T-helper 17 cell (primary cell): ENCODE measurements around the gene SURF6. TPM values are rescaled to one million over a fixed set of nuclear protein-coding genes. Genes with fewer than 3 reads are reported as not detected.
A peak's percentile ranks its signal among the peaks of the same experiment; 100 is the strongest.

Source experiments
- ATAC-seq: fragments of 150-1000 bp; cut with Tn5 transposase; 2 replicates; pipeline ENCODE4 v1.10.0; 2021; ENCODE audit warnings: mild to moderate bottlenecking, moderate library complexity
- DNase-seq, 3 donors: peaks; one replicate each; pipeline versions ENCODE4 v3.0.0 to v3.0.0-alpha.2; 2020 to 2021
- H3K9me3 ChIP-seq: one replicate; pipeline ENCODE4 v1.7.0; 2013; ENCODE audit warnings: low read length, mild to moderate bottlenecking; ENCODE audit not compliant: control insufficient read depth, poor library complexity, severe bottlenecking
- H3K27ac Mint-ChIP-seq: one replicate; pipeline ENCODE4 v1.8.0; 2022; ENCODE audit warnings: mild to moderate bottlenecking, moderate library complexity, mixed read lengths
- H3K27me3 Mint-ChIP-seq: one replicate; pipeline ENCODE4 v1.8.0; 2022; ENCODE audit warnings: mixed read lengths
- H3K36me3 Mint-ChIP-seq: one replicate; pipeline ENCODE4 v1.8.0; 2022; ENCODE audit warnings: low read depth, mixed read lengths
- H3K4me1 Mint-ChIP-seq: one replicate; pipeline ENCODE4 v1.8.0; 2022; ENCODE audit warnings: mild to moderate bottlenecking, mixed read lengths
- H3K4me3 Mint-ChIP-seq: one replicate; pipeline ENCODE4 v1.8.0; 2022; ENCODE audit warnings: mild to moderate bottlenecking, moderate library complexity, mixed read lengths
- total RNA-seq, 4 donors: library from RNA in 2 of 4; stranded (reverse) in 2 of 4; gene quantifications; one replicate each; pipeline ENCODE4 v1.2.3 and lab custom pipeline; 2022 to 2026

SURF6 gene
- total RNA-seq, 2 donors from 2014 or later = 13.6 to 14.0 TPM

- Mint-ChIP-seq H3K4me1 (peaks cover 37% of the 10 kb centered on the region), H3K4me3 (peak overlapping the region; percentile 93), H3K36me3 (peaks cover 4% of the 10 kb centered on the region), H3K27ac (peak overlapping the region; percentile 98), H3K27me3 (no peaks in the 10 kb centered on the region)
- ATAC-seq (no peak), DNase-seq (no peak)
- no peaks in the 10 kb centered on the region for H3K9me3 ChIP-seq
These were observed 39.2 kb upstream of the SURF6 start for GRCh38 chr9:133375116-133375723.

GRCh38 chr9:133374612-133375115 lies 38.7 kb upstream of the SURF6 start:
- Mint-ChIP-seq H3K4me3 (peak overlapping the region; percentile 93), H3K27ac (peak overlapping the region; percentile 98), H3K36me3 (peaks cover 4% of the 10 kb centered on the region), H3K27me3 (no peaks in the 10 kb centered on the region), H3K4me1 (peaks cover 42% of the 10 kb centered on the region)
- DNase-seq = no peak
- no peak for ATAC-seq
- no peaks in the 10 kb centered on the region for H3K9me3 ChIP-seq

- no peaks in the 10 kb centered on the region for H3K27me3 Mint-ChIP-seq
- peaks cover 4% of the 10 kb centered on the region for H3K36me3 Mint-ChIP-seq
- peak overlapping the region; percentile 98 for H3K27ac Mint-ChIP-seq
- peak overlapping the region; percentile 56 for H3K4me3 Mint-ChIP-seq
- no peak for DNase-seq
- no peaks in the 10 kb centered on the region for H3K9me3 ChIP-seq
- H3K4me1 Mint-ChIP-seq = peaks cover 61% of the 10 kb centered on the region
- no peak for ATAC-seq
These were observed 36.2 kb upstream of the SURF6 start for GRCh38 chr9:133372144-133372543.

- H3K9me3 ChIP-seq = no peaks in the 10 kb centered on the region
- H3K4me3 Mint-ChIP-seq = peak overlapping the region; percentile 92
- H3K4me1 Mint-ChIP-seq = peaks cover 64% of the 10 kb centered on the region
- DNase-seq (peak; percentile 22 to 64 (median 52)), ATAC-seq (peak; percentile 70)
- no peaks in the 10 kb centered on the region for H3K27me3 Mint-ChIP-seq
- H3K36me3 Mint-ChIP-seq = peaks cover 4% of the 10 kb centered on the region
- peak overlapping the region; percentile 98 for H3K27ac Mint-ChIP-seq
These were observed 35.3 kb upstream of the SURF6 start for GRCh38 chr9:133371261-133371711.

DNA sequence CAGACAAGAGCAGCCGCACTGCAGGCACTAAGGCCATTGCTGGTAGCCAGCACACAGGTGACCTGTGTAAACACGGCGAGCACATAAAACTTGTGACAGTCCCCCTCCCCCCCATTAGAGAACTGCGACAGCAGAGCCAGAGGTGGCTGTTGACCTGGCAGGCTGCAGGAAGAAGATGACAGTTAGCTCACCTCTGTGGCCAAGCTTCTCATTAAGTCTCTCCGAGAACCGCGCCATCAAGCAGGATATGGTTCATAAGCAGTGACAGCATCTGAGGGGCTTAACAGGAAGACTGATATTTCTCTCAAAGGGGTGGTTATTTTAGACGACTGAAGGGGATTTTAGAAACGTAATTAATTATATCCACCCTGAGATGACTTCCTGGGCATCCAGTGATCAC lies 34.7 kb upstream of the SURF6 start:
- ATAC-seq (peak; percentile 58), DNase-seq (peak in 1 of 3 donors; percentile 42)
- no peaks in the 10 kb centered on the region for H3K9me3 ChIP-seq
- Mint-ChIP-seq H3K4me3 (peak overlapping the region; percentile 92), H3K27me3 (no peaks in the 10 kb centered on the region), H3K36me3 (peaks cover 4% of the 10 kb centered on the region), H3K4me1 (peaks cover 64% of the 10 kb centered on the region), H3K27ac (peak overlapping the region; percentile 98)

DNA sequence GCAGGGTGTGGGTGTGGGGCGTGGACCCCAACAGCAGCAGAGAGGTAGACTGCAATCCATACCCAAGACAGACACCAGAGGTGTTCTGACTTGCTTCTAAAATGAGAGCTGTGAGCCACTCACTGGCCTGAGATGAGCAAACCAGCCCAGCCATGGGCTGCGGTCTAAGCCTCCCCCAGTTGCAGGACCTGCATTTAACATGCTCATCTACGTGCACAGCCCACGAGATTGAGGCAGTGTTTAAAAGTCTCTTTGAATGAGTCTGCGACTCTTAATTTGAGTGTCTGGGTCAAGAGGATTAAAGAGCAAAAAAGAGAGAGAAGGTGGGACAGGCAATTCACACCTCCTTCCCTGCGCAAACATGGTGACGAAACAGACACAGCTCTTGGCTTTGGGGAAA lies 33.9 kb upstream of the SURF6 start:
- no peak for ATAC-seq
- Mint-ChIP-seq H3K27me3 (no peaks in the 10 kb centered on the region), H3K36me3 (peaks cover 3% of the 10 kb centered on the region), H3K27ac (peak overlapping the region; percentile 98), H3K4me1 (peaks cover 61% of the 10 kb centered on the region), H3K4me3 (peak overlapping the region; percentile 92)
- DNase-seq = no peak
- H3K9me3 ChIP-seq = no peaks in the 10 kb centered on the region

GRCh38 chr9:133369422-133369821 lies 33.4 kb upstream of the SURF6 start:
- ATAC-seq (no peak), DNase-seq (no peak)
- Mint-ChIP-seq H3K4me3 (peak overlapping the region; percentile 92), H3K27me3 (no peaks in the 10 kb centered on the region), H3K4me1 (peaks cover 56% of the 10 kb centered on the region), H3K36me3 (no peaks in the 10 kb centered on the region), H3K27ac (peak overlapping the region; percentile 98)
- no peaks in the 10 kb centered on the region for H3K9me3 ChIP-seq

GRCh38 chr9:133368249-133368881 lies 32.4 kb upstream of the SURF6 start:
- DNase-seq (no peak), ATAC-seq (no peak)
- H3K27me3 Mint-ChIP-seq = no peaks in the 10 kb centered on the region
- H3K4me3 Mint-ChIP-seq = peak overlapping the region; percentile 71
- H3K4me1 Mint-ChIP-seq = peaks cover 60% of the 10 kb centered on the region
- H3K9me3 ChIP-seq = no peaks in the 10 kb centered on the region
- no peaks in the 10 kb centered on the region for H3K36me3 Mint-ChIP-seq
- H3K27ac Mint-ChIP-seq = peak overlapping the region; percentile 98

DNA sequence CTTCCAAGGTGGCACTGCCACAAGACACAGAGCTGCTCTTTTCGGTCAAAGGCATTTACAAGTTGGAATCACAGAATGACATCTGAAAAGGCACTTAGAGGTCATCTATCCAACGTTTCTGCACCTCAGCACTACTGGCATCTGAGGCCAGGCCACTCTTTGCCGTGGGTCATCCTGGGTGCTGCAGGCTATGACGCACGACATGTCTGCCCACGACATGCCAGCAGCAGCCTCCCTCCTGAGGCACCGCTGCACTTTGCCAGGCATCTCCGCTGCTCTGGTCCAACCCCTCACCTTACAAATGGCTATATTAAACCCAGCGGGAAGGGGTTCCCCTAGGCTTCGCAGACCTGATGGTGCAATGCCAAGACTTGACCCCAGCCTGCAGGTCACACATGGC lies 31.8 kb upstream of the SURF6 start:
- H3K36me3 Mint-ChIP-seq = no peaks in the 10 kb centered on the region

DNA sequence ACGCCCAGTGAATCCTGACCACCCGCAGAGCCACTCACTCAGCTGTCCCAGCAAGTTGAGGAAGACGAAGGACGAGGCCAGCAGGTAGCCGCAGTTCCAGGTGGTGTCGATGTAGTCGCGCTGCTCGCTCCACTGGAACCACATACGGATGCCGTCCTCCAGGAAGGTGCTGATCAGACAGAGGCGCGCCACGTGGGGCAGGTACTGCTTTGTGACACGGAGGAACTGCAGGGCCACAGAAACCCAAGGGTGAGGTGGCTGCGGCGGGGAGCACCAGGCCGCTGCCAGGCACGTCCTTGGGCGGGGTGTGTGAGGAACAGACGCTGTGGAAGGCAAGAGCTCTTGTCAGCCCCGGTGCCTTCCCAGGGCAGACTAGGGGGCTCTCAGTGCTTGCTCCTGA lies 31.2 kb upstream of the SURF6 start:
- Mint-ChIP-seq H3K27ac (no peak overlapping the region), H3K27me3 (no peaks in the 10 kb centered on the region), H3K4me1 (peaks cover 53% of the 10 kb centered on the region), H3K4me3 (no peak overlapping the region), H3K36me3 (no peaks in the 10 kb centered on the region)
- DNase-seq = no peak
- no peak for ATAC-seq
- H3K9me3 ChIP-seq = no peaks in the 10 kb centered on the region

More for the DNA sequence above, 31.8 kb upstream of the SURF6 start:
- Mint-ChIP-seq H3K27me3 (no peaks in the 10 kb centered on the region), H3K4me3 (no peak overlapping the region), H3K4me1 (peaks cover 58% of the 10 kb centered on the region), H3K27ac (peak overlapping the region; percentile 98)
- ATAC-seq (no peak), DNase-seq (no peak)
- no peaks in the 10 kb centered on the region for H3K9me3 ChIP-seq

- ATAC-seq = no peak
- Mint-ChIP-seq H3K27ac (no peak overlapping the region), H3K4me3 (no peak overlapping the region), H3K4me1 (peaks cover 47% of the 10 kb centered on the region), H3K36me3 (peaks cover 2% of the 10 kb centered on the region), H3K27me3 (no peaks in the 10 kb centered on the region)
- no peak for DNase-seq
- H3K9me3 ChIP-seq = no peaks in the 10 kb centered on the region
These were observed 30.4 kb upstream of the SURF6 start for GRCh38 chr9:133366435-133366834.

DNA sequence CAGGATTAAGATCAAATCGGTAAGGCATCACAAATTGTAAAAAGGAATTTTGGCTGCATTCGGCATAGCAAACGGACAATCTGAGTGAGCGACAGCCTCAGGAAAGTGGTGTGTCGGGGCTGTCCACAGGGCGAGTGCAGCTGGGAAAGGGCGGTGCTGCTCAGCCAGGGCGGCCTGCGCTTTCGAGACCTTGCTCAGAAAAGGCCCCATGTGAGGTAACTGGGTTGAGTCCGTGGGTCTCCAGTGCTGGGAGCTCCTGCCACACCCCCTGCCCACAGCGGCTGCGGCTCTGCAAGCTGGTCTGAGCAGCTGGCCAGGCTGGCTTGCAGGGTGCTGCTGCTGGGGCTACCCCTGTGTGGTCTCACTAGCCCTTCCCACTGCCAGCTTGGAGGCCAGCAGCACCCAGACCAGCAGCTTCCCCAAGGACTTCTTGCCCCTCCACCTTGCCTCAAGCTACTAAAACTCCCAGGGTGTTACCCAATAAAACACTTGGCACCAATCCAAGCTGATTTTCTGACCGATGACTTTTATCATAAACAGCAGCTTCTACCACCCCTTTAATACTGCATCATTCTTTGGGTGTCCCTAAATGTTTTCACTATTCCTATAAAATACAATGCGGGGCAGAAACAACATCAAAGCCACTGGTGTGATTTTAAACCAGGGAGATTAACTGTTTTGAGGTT lies 26.5 kb upstream of the SURF6 start:
- H3K27me3 Mint-ChIP-seq = no peaks in the 10 kb centered on the region
- H3K4me1 Mint-ChIP-seq = peaks cover 25% of the 10 kb centered on the region
- H3K36me3 Mint-ChIP-seq = peaks cover 7% of the 10 kb centered on the region
- H3K9me3 ChIP-seq = no peaks in the 10 kb centered on the region
- H3K4me3 Mint-ChIP-seq = no peak overlapping the region
- ATAC-seq (no peak), DNase-seq (no peak)
- peak overlapping the region; percentile 83 for H3K27ac Mint-ChIP-seq

GRCh38 chr9:133361507-133362092 lies 25.6 kb upstream of the SURF6 start:
- Mint-ChIP-seq H3K27ac (peak overlapping the region; percentile 83), H3K4me3 (peak overlapping the region; percentile 55), H3K36me3 (peaks cover 7% of the 10 kb centered on the region)

More at GRCh38 chr9:133361507-133362092, 25.6 kb upstream of the SURF6 start:
- Mint-ChIP-seq H3K4me1 (peaks cover 21% of the 10 kb centered on the region), H3K27me3 (no peaks in the 10 kb centered on the region)
- no peaks in the 10 kb centered on the region for H3K9me3 ChIP-seq
- no peak for ATAC-seq
- DNase-seq = no peak
